H9 (cell line): Measurements from ENCODE around the gene PTPRN2. TPM values are rescaled to one million over a fixed set of nuclear protein-coding genes. Genes with fewer than 3 reads are reported as not detected.

Experiments
- DNase-seq: peaks from one replicate; pipeline ENCODE4 v3.0.0-alpha.2; 2017
- H2AFZ ChIP-seq: one replicate; pipeline ENCODE4 v1.6.1; 2013; ENCODE audit warnings: mild to moderate bottlenecking, low read length, control low read depth, moderate library complexity
- H2AK5ac ChIP-seq: 2 replicates; pipeline ENCODE4 v1.6.1; 2013; ENCODE audit warnings: low read length, control low read depth, mixed read lengths; ENCODE audit not compliant: insufficient read length
- H2BK120ac ChIP-seq: one replicate; pipeline ENCODE4 v1.6.1; 2013; ENCODE audit warnings: low read depth, mild to moderate bottlenecking, low read length, control low read depth, inconsistent platforms; ENCODE audit not compliant: poor library complexity, severe bottlenecking
- H2BK12ac ChIP-seq: 2 replicates; pipeline ENCODE4 v1.6.1; 2013; ENCODE audit warnings: low read length, control low read depth, mixed read lengths, low read depth; ENCODE audit not compliant: insufficient read length
- H2BK15ac ChIP-seq: 2 replicates; pipeline ENCODE4 v1.6.1; 2013; ENCODE audit warnings: low read depth, low read length, control low read depth
- H2BK20ac ChIP-seq: one replicate; pipeline ENCODE4 v1.6.1; 2013; ENCODE audit warnings: low read depth, mild to moderate bottlenecking, low read length, control low read depth, inconsistent platforms; ENCODE audit not compliant: poor library complexity, severe bottlenecking
- H2BK5ac ChIP-seq: 2 replicates; pipeline ENCODE4 v1.6.1; 2013; ENCODE audit warnings: low read length, control low read depth, mixed read lengths; ENCODE audit not compliant: insufficient read length
- H3K14ac ChIP-seq: 2 replicates; pipeline ENCODE4 v1.6.1; 2013; ENCODE audit warnings: low read length, control low read depth; ENCODE audit not compliant: insufficient read depth
- H3K18ac ChIP-seq: 2 replicates; pipeline ENCODE4 v1.6.1; 2013; ENCODE audit warnings: low read depth, mild to moderate bottlenecking, mixed read lengths, low read length, control low read depth; ENCODE audit not compliant: insufficient read length
- H3K23ac ChIP-seq: 2 replicates; pipeline ENCODE4 v1.6.1; 2013; ENCODE audit warnings: low read length, control low read depth, mixed read lengths, low read depth; ENCODE audit not compliant: insufficient read length
- H3K23me2 ChIP-seq: 2 replicates; pipeline ENCODE4 v1.6.1; 2013; ENCODE audit warnings: low read depth, mild to moderate bottlenecking, mixed read lengths, low read length, control low read depth; ENCODE audit not compliant: insufficient read length, poor library complexity, severe bottlenecking
- H3K27ac ChIP-seq: 2 replicates; pipeline ENCODE4 v1.5.1; 2013; ENCODE audit warnings: low read length, control low read depth, mixed read lengths, low read depth; ENCODE audit not compliant: insufficient read length
- H3K27me3 ChIP-seq: 2 replicates; pipeline ENCODE4 v1.6.1; 2013; ENCODE audit warnings: low read length, control low read depth, inconsistent platforms; ENCODE audit not compliant: insufficient read depth
- H3K4ac ChIP-seq: 2 replicates; pipeline ENCODE4 v1.6.1; 2013; ENCODE audit warnings: low read depth, mild to moderate bottlenecking, control low read depth, inconsistent platforms, low read length, moderate library complexity
- H3K4me1 ChIP-seq: 2 replicates; pipeline ENCODE4 v1.6.1; 2013; ENCODE audit warnings: low read length, control low read depth, inconsistent platforms; ENCODE audit not compliant: insufficient read depth
- H3K4me2 ChIP-seq: 2 replicates; pipeline ENCODE4 v1.6.1; 2013; ENCODE audit warnings: low read length, control low read depth, mixed read lengths; ENCODE audit not compliant: insufficient read length, insufficient read depth
- H3K56ac ChIP-seq: 2 replicates; pipeline ENCODE4 v1.6.1; 2013; ENCODE audit warnings: low read depth, mild to moderate bottlenecking, mixed read lengths, low read length, control low read depth; ENCODE audit not compliant: insufficient read length
- H3K79me1 ChIP-seq: 2 replicates; pipeline ENCODE4 v1.6.1; 2013; ENCODE audit warnings: low read depth, mild to moderate bottlenecking, moderate library complexity, low read length, control low read depth, inconsistent platforms; ENCODE audit not compliant: insufficient read depth, poor library complexity, severe bottlenecking
- H3K79me2 ChIP-seq: 2 replicates; pipeline ENCODE4 v1.6.1; 2013; ENCODE audit warnings: low read length, control low read depth, inconsistent platforms; ENCODE audit not compliant: insufficient read depth
- H3K9ac ChIP-seq: 2 replicates; pipeline ENCODE4 v1.6.1; 2013; ENCODE audit warnings: low read length, control low read depth, mixed read lengths; ENCODE audit not compliant: insufficient read length; ENCODE audit errors: extremely low read depth
- H3K9me3 ChIP-seq: one replicate; pipeline ENCODE4 v1.6.1; 2013; ENCODE audit warnings: low read depth, low read length, inconsistent platforms; ENCODE audit not compliant: control insufficient read depth
- H3T11ph ChIP-seq: one replicate; pipeline ENCODE4 v1.6.1; 2013; ENCODE audit warnings: mild to moderate bottlenecking, low read length, control low read depth, inconsistent platforms
- H4K20me1 ChIP-seq: one replicate; pipeline ENCODE4 v1.6.1; 2013; ENCODE audit not compliant: control insufficient read depth, insufficient read length, insufficient read depth
- H4K5ac ChIP-seq: 2 replicates; pipeline ENCODE4 v1.6.1; 2013; ENCODE audit warnings: low read depth, mild to moderate bottlenecking, mixed read lengths, low read length, control low read depth; ENCODE audit not compliant: insufficient read length
- H4K8ac ChIP-seq: replicated peaks from 2 replicates; pipeline ENCODE4 v1.6.1; 2013; ENCODE audit warnings: low read length, control low read depth, mixed read lengths, low read depth; ENCODE audit not compliant: insufficient read length
- H4K91ac ChIP-seq: 2 replicates; pipeline ENCODE4 v1.6.1; 2013; ENCODE audit warnings: low read depth, mild to moderate bottlenecking, moderate library complexity, mixed read lengths, low read length, control low read depth; ENCODE audit not compliant: insufficient read length
- H3K27ac Mint-ChIP-seq, 3 experiments: 2 replicates in 2 of 3; 3 replicates in 1 of 3; pipeline ENCODE4 v1.8.0; 2020 to 2021; ENCODE audit warnings: mixed read lengths in 3 of 3, mild to moderate bottlenecking in 1 of 3, moderate library complexity in 1 of 3
- H3K27me3 Mint-ChIP-seq: 2 replicates; pipeline ENCODE4 v1.8.0; 2021; ENCODE audit warnings: low read depth, mild to moderate bottlenecking, moderate library complexity, mixed read lengths
- H3K36me3 Mint-ChIP-seq, 3 experiments: 2 replicates in 2 of 3; 3 replicates in 1 of 3; pipeline ENCODE4 v1.8.0; 2020 to 2021; ENCODE audit warnings: low read depth in 3 of 3, mixed read lengths in 3 of 3; ENCODE audit not compliant: insufficient read depth in 1 of 3
- H3K4me1 Mint-ChIP-seq, 2 experiments: 2 replicates each; pipeline ENCODE4 v1.8.0; 2020; ENCODE audit warnings: mixed read lengths in 2 of 2
- H3K4me3 Mint-ChIP-seq, 2 experiments: 2 replicates in 1 of 2; 3 replicates in 1 of 2; pipeline ENCODE4 v1.8.0; 2020 to 2021; ENCODE audit warnings: mild to moderate bottlenecking in 2 of 2, mixed read lengths in 2 of 2, moderate library complexity in 1 of 2
- H3K9me3 Mint-ChIP-seq, 2 experiments: 2 replicates in 1 of 2; 3 replicates in 1 of 2; pipeline ENCODE4 v1.8.0; 2020; ENCODE audit warnings: mild to moderate bottlenecking in 2 of 2, mixed read lengths in 2 of 2, moderate library complexity in 1 of 2
- CTCF ChIP-seq: fragments of 200-600 bp; sonication (generic); conservative IDR thresholded peaks from 3 replicates; pipeline ENCODE4 v1.8.0; 2021; ENCODE audit warnings: antibody characterized with exemption, mild to moderate bottlenecking
- WGBS: extraction: QIAGEN DNeasy Blood & Tissue Kit; methylation state at CpG from one replicate; pipeline ENCODE4 v1.1.7; 2013; ENCODE audit warnings: missing lambda C conversion rate, low lambda C conversion rate, mixed read lengths; ENCODE audit not compliant: insufficient read length; ENCODE audit errors: extremely low coverage; 5-methylcytosine and 5-hydroxymethylcytosine counted together
- total RNA-seq: library from RNA; stranded (reverse); gene quantifications from 2 replicates; pipeline ENCODE4 v1.2.1, GENCODE V29; 2021

The PTPRN2 gene
- total RNA-seq, 1 experiment from 2014 or later, result 5.2 TPM

- Mint-ChIP-seq H3K4me1 (no peaks in the 10 kb centered on the region), H3K36me3 (peaks cover 2 to 5% (median 4%) of the 10 kb centered on the region in 3 experiments; a peak in 5 of 7 replicates), H3K9me3 (peaks cover 2 to 5% of the 10 kb centered on the region in 2 experiments; a peak in 3 of 5 replicates), H3K27me3 (peaks cover 1% of the 10 kb centered on the region; the same call in 1 of the 2 replicates), H3K4me3 (no peak overlapping the region), H3K27ac (peak overlapping the region in 1 of 3 experiments; percentile 88; a peak in 1 of 7 replicates)
- Histone ChIP-seq H3K14ac (no peak overlapping the region), H3K4me2 (no peak overlapping the region), H3K9ac (no peak overlapping the region), H3K56ac (no peak overlapping the region), H3K4me1 (no peaks in the 10 kb centered on the region), H3K27ac (no peak overlapping the region), H2AK5ac (no peak overlapping the region), H3K79me2 (no peaks in the 10 kb centered on the region), H4K91ac (no peak overlapping the region), H3K23ac (no peak overlapping the region), H3K18ac (no peak overlapping the region), H3K23me2 (no peaks in the 10 kb centered on the region), H2BK12ac (no peak overlapping the region), H4K5ac (no peak overlapping the region), H3T11ph (no peak overlapping the region), H2BK20ac (no peak overlapping the region), H4K8ac (no peak overlapping the region), H2BK15ac (no peak overlapping the region), H3K27me3 (no peaks in the 10 kb centered on the region), H3K4ac (no peak overlapping the region), H3K79me1 (no peaks in the 10 kb centered on the region), H3K9me3 (no peaks in the 10 kb centered on the region), H2BK5ac (no peak overlapping the region), H2BK120ac (no peak overlapping the region), H4K20me1 (no peaks in the 10 kb centered on the region), H2AFZ (no peak overlapping the region)
- no peak for TF ChIP-seq CTCF
- DNase-seq, result no peak
- WGBS, result no CpG with 5 or more reads among the region's 12 CpGs
Measured at GRCh38 chr7:158076656-158077055, 511.0 kb downstream of the PTPRN2 start.
